CD4-positive, alpha-beta T cell treated with Interleukin-15 for 1 hour (primary cell): ENCODE data around the gene WNT9B.
A peak's percentile ranks its signal among the peaks of the same experiment; 100 is the strongest.

Experiments
- DNase-seq: peaks from one replicate; pipeline ENCODE4 v3.0.0-alpha.2; 2020

WNT9B gene, protein sequence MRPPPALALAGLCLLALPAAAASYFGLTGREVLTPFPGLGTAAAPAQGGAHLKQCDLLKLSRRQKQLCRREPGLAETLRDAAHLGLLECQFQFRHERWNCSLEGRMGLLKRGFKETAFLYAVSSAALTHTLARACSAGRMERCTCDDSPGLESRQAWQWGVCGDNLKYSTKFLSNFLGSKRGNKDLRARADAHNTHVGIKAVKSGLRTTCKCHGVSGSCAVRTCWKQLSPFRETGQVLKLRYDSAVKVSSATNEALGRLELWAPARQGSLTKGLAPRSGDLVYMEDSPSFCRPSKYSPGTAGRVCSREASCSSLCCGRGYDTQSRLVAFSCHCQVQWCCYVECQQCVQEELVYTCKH

DNA sequence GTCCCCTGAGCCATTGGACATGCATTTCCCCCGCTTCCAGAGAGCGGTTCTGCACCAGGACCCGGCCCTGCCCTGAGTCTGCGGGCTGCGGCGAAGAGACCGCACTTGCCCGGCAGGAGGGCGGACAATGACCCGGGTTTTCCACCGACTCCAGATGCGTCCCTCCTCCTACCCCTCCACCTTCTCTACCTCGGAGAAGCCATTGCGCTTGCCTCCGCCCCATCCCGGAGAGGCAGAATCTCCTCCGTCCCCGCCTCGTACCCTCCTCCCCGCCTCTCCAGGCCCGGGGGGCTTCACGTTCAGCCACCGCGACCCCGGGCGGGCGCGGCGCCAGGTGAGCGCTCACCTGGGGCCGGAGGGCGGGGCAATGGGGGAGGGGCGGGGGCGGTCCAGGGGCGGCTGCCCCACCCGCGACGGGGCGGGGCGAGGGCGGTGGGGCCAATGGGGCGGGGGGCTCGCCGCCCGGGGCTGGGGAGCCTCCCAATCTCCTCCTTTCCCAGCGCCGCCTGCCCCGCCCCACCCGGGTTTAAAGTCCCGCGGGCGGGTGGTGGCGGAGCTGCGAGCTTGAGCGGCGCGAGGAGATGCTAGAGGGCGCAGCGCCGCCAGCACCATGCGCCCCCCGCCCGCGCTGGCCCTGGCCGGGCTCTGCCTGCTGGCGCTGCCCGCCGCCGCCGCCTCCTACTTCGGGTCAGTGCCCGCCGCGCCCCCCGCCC, at the start of gene WNT9B:
Gene WNT9B (plus strand): TSS at position 555 of the 713 bp plus-strand sequence. CDS start 56 bp downstream, at position 611.
- no peak for DNase-seq

DNA sequence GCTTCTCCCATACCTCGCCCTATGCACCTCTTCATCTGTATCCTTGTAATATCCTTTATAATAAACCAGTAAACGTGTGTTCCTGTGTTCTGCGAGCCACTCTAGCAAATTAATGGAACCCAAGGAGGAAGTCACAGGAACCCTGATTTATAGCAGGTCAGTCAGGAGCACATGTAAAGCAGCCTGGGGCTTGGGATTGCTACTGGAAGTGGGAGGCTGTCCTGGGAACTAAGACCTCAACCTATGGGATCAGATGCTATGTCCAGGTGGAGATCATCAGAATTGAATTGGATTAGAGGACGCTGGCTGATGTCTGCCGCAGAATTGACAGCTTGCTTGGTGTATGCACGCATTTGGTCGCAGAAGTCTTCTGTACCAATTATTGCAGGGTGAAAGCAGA, 48.6 kb upstream of the WNT9B start:
- no peak for DNase-seq

DNA sequence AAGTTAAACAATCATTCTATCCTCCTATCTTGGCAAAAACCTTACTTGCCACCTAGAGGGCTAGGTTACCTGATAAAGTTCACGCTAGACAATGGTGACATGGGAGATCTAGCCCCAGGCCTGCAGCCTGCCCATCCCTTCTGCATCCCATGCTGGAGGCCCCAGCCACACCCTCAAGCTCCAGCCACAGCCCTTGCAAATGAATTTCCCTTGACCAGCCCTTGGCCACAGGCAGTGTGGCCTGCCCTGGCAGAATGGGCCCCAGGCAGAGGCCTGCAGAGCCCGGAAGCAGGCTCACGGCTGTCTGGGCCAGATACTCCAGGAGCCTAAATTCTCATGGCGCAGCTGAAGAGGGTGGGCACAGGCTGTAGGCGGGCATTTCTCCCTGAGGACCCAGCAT, 47.8 kb upstream of the WNT9B start:
- DNase-seq: no peak

DNA sequence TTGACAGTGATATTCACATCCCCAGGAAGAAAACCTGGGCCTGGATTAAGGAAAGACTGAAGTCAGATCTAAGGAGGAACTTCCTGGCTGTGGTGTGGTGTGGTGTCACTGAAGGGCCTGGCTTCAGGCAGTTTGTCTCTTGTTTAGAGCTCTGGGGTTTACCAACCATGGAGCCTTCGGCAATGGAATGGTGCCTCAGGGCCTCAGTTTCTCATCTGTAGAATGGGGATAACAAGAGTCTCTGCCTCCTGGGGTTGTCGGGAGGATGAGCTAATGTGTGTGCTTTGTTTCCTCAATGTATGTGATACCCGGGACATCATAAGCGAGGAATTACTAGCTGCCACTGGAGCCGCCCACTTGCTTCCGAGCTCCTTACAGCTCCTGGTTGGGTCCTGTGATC, 45.6 kb upstream of the WNT9B start:
- no peak for DNase-seq

DNA sequence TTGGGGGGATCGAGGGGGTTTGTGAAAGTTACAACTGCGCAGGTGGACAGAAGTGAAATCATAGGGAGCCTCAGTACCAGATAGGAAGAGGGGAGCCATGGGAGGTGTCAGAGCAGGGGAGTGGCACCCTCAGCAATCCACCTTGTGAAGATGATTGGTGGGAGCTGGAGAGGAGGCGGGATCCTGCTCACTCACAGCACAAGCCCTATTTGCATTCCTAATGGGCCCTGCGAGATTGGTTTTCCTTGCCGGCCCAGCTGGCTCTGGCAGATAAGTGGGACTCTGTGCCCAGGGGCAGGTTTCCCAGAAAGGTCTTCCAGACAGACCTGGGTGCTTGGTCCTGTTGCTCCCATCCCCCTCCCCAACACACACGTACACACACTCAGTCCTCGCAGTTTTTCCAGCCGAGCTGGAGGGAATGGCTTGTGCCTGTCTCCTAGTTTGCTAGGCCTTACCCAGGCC, 42.2 kb upstream of the WNT9B start:
- no peak for DNase-seq

DNA sequence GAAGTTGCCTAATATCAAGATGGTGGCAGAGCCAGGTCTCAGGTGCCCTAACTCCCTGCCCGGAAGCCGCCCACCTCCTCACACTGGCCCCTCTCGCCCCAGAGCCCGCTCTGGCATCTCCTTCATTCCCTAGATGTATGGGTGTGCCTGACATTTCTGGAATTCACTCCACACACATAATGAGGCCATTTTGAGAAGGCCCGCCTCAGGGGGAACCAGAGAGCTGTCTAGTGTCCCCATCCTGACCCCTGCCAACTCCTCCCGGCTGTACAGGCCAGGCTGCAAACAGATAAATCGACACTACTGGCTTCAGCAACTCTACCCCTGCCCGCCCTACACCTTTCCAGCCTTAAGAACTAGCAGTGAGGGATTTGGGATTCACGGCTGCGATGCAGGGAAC, 40.5 kb upstream of the WNT9B start:
- DNase-seq: no peak

DNA sequence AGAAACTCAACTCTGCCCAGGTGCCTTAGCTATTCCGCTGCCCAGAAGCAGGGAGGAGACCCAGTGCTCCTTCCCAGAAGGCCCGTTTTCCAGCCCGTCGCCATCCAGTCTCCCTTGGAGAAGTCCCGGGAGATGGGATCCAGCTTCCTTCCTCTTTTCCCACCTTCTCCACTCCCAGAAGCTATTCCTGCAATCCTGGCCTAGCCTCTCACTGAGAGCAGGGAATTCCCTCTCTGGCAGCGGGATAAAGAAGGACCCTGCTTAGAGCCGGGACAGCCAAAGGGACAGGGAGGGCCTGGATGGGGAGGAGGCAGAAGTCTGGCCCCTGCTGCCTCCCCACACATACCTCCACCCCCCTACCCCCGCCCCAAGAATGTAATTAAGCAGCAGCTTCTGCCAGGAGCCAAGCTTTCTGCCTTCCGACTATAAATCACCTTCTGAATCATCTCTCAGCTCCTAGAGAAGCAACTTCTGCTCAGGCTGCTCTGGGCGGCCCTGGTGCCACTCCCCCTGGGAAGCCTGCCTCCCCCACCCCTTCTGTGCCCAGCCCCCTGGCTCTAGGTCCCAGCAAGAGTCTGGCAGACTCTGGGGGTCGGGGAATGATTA, 39.3 kb upstream of the WNT9B start:
- DNase-seq: no peak

DNA sequence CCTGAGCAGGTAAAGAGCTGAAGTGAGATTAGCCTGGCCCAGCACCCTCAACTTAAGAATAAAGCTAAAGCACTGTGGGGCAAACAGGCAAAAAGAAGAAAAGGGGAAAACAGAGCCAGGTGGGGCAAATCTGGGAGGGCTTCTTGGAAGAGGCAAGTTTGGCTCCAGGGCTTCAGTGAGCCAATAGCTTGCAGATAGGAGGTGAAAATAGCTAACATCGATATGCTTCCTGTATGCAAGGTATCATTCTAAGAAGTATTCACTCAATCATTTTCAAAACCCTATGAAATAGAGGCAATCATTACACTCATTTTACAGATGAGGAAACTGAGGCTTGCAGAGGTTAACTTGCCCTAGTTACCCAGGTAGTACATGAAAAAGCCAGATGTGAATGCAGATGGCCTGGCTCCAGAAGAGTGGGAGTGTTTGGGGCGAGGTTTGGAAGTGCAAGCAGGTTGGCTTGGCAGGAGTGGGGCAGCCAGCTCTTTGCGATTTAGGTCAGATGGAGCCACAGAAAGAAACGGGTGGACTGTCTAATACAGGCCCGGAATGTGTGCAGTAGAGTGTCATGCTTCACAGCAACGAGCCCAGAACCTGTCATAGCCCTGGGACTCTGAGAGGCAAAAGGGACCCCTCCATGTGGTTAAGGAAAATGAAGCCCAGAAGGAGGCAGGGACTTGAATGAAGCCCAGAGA, 38.6 kb upstream of the WNT9B start:
- no peak for DNase-seq

DNA sequence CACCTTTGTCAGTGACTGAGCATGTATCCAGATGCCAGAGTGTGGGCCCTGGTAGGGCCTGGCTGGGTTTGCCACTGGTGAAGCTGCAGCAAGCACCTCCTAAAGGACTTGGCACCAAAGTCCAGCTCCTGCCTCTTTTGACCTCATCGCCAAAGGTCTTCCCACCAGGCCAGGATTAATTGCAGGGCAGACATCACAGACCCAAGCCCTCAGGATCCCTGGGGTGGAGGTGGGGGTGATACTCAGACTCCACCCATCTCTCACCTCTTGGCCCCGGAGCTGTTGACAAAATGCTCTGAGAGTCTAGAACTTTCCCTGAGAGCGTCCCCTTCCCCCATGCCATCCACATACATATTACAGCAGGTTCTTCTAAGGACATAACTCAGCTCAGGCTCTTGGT, 37.5 kb upstream of the WNT9B start:
- DNase-seq: no peak

DNA sequence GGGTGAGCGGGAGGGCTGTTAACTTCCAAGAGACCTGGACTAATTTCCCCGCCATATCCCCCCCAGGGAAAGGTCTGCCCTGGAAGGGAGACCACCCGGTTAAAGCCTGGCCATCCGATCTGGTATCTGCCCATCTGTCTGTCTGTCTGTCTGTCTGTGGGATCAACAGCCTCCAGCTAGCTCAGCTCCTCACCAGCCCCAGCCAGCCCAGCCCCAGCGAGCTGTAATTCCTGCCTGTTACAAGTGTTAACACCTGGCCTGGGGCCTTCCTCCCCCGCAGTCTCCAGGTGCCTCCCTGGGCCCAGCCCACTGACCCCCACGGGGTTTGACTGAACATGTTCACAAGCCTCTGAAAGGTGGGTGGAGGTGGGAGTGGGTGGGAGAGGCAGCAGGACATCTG, 36.9 kb upstream of the WNT9B start:
- no peak for DNase-seq

DNA sequence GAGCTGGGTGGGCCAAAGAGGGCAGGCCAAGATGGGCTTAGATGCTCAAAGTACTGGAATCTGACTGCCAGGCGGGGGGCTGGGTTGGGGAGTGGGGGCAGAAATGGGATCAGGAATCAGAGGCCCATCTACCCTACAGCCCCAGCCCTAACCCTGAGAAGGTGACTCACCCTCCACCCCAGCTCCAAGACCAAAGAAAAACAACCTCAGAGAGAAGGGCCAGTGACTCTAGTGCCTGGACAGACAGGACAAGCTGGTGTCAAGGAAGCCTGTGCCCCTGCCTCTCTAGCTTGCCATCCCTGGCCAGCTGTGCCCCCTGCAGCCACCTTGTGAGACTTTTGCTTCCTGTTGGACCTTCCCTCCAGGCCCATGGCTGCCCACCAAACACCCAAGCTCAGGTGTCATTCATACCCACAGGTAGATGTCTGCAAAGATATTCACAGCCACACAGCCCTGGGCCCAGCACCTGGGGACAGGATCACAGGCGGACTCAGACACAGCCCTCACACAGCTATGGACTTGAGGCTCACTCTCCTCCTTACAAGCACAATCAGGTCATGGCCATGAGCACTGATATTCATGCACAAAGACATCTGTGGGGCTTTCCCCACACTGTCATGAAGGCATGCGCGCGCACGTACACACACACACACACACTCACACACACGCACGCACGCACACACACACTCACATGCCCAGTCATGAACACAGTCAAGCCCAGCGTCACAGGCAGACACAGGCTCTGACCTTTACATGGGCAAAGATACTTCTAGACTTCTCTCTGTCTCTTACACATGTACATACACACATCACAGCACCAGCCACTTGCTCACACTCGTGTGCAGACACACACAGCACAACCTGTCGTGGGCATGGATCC, 35.7 kb upstream of the WNT9B start:
- no peak for DNase-seq

DNA sequence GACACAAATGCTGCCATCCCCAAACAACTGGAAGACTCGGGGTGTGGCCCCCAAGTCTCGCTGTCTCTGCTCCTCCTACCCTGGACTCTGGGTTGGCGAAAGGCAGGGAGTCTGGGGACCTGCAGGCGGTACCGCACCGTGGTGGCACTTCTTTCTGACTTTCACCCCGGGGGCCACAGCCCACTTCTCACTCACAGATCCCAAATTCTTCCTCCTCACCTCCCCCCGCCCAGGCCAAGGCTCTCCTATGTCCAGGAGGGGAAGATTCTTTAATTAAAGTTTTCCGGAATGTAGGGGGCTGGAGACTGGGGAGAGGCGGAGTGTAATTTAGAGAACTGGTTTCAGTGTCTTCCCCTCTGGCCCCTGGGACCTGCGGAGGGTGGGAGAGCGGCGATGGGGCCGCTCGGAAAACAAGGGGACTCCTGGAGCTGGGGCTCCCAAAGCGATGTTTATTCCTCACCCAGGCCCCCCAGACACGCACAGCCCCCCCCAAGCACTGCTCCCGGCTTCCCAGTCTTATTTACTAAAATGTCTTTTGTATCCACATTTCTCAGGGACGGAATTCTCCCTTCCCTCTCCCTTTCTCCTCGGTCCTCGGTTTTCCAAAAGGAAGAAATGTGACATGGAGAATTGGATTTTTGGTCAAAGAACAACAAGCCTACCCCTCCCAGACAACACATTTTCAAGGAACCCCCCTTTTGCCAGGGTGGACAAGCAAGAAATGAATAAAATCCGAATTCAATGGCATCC, 34.1 kb upstream of the WNT9B start:
- DNase-seq: no peak

DNA sequence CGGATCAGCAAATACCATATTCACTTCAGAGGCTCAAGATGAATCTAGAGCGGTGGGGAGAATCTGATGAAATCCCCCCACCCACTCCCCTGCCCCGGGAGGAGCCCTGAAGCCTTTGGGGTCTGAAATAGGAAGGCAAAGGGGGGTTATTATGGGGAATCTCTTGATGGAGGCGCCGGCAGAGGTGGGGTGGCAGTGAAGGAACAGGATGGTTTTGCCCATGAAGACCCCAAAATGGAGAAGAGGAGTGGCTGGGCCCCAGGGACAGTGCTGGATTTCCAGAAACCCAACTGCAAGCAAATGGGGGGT, 33.5 kb upstream of the WNT9B start:
- DNase-seq: no peak

DNA sequence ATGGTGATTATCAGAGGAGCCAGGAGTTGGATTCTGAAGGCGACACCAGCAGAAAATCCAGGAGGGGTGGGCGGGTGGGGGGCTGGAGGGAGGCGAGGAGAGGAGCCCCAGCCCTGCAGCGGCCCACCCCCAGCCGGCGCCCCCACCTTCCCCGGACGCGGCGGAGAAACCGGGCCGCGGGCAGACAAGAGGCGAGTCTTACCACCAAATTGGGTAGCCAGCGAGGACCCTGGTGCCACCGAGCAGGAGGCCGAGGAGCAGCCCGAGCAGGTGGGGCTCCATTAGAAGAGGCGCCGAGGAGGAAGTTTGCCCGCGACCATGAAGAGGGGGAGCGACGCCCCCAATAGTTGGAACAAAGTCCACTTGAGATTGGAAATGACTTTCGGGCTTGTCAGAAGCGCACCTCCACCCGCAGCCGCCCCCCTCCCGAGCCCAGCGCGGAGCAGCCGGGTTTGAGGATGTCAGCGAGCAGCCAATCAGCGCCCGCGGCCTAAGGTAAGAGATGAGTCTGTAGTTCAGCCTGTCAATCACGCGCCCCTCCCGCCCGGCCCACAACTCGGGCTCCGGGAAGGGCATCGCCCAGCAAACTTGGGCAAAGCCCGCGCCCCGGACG, 33.0 kb upstream of the WNT9B start, which contains the start of gene WNT3:
Gene WNT3 (minus strand): TSS at position 377 of the 613 bp plus-strand sequence. CDS start 95 bp downstream, at position 282.
- DNase-seq: peak; percentile 56

DNA sequence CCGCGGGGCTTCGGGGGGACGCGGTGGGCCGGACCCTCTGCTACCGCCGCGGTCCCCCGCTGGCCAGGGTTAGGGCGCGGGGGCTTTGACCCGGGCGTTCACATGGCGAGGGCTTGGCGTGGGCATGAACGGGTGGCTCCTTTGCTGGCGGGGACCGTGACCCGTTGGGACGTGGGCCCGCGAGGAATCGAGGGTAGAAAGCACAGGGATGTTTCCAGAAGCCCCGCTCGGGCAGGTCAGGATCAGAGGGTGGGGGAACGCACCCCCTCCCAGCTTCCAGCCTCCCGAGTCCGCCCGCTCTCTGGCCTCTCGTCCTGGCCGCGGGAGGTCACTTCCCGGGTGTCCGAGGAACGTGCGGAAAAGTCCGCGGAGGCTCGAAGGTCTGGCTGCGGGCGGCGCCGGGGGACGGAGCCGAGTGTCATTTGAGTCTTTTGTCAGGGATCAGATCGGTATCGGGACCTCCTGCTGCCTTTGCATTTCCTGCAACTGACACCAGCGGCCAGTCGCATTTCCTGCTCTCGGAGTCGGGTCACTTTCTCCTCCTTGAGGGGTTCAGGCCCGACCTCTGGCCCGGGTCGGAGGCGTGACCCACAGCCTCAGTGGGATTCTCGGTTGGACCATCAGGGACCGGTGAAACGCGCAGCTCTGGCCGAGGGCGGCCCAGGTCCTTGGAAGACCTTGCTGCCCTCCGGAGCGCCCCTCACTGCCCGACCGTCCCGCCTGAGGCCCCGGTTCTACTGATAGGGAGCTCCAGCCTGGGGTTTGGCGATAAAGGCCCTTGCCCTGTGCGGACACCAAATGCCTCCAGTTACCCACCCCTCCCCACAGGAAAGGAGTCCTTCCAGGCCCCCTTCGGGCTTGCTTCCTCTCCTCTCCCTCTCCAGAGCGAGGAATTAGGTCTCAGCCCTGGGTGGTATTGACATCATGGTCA, 32.2 kb upstream of the WNT9B start:
- DNase-seq: no peak

DNA sequence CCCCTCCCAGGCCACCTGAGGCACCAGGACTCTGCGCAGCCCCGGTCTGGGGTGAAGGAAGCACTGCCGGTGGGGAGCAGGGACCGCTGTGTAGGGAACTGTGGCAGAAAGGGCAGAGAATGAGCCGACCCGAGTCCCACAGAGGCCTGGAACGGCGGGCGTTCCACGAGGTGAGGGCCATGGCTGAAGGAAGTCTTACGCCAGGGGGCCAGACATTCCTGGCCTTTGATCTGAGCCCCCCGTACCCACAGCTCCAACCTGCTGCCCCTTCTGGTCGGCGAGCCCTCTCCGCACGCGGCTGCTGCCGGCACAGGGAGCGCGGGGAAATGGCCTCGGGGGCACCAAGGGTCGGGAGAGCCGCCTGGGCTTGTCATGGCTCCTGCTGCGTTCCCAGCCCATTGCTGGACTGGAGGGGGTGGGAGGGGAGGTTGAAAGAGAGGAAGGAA, 31.5 kb upstream of the WNT9B start:
- no peak for DNase-seq

DNA sequence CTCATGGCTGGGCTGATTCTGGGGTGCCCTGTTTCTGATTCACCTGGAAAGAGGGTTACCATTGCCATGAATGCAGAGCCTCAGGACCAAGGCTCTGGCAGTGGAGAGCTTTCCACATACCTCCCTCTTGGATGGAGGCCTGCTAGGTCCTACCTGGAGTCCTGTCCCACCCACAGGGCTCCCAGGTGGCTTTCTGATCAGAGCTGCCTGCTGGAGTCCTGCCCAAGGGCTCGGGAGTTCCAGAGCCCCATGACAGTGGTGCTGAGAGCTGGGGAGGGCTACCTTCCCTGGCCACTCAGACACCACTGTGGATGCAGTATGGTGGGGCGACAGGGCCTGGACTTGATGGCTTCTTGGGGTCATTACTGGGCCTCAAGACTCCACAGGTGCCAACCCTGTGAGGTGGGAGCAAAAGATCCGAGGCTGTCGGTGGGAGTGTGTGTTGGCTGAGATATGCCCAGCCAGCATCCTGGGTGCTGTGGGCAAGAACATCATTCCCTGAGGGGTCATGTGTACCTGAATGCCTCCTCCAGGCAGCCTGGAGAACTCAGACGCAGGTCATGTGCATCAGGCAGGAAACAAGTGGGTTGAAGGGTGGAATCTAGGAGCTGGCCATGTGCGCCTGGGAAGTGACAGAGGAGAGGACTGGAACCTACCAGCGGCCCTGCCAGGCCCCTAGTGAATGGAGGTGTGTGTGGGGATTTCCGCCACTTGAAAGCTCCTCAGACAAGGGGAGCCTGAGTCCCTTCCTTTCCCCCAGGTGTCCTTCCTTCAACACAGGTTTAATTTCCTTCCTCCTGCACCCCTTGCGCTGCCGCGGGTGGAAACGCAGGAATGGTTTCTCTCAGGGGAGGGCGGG, 30.6 kb upstream of the WNT9B start:
- DNase-seq: no peak

DNA sequence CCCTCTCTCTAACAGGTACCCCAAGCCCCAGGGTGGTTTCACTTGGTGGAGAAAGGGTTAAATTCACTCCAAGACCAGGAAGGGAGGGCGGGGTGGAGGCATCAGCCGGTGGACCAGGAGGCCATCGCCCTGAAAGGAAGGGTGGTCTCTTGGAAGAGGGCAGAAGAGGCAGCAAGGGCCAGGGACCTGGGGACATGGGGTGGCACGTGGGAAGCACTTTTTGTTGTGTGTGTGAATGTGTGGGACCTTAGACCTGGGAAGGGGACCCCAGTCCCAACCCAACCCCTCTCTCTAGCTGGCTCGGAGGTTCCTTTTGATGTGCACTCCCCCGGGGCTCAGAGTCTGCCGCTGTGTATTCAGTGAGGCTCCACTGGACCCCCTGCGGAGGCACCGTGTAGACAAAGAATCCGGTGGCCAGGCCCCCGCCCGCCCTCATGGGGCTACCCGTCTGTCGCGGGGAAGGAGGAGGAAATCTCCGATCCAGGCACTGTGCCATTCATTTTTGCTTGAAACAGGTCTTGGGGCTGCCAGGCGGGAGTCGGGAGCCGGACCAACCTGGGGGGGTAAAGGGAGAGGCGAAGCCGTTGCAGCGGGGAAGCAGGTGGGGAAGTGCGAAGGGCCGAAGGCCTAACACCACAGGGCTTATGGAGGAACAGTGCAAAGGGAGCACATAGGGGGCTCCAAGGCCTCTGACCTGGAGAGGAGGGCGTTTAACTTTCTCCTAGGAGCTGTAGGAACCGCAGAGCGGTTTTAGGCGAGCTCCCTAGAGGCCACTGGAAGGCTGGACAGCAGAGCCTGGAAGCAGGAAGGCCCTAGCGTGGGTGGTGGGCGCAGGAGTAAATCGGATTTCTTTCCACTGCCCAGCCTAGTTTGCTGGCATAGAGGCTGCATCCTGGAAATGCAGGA, 29.6 kb upstream of the WNT9B start:
- DNase-seq: no peak
